ENCODE results near the gene MB. TPM values are rescaled to one million over a fixed set of nuclear protein-coding genes. Genes with fewer than 3 reads are reported as not detected.

The MB gene
- total RNA-seq, 2 donors from 2014 or later = 1.3 TPM; not detected in 1

GRCh38 chr22:35608088-35608487 is 9.0 kb downstream of the MB start:
- H3K9me3 ChIP-seq = no peaks in the 10 kb centered on the region
- DNase-seq (no peak), ATAC-seq (no peak)
- H3K36me3 ChIP-seq (replicated peaks in 1 of 2; ENCODE audit: insufficient read depth in 1 of 2, low read depth in 2 of 2) = no peaks in the 10 kb centered on the region
- peaks cover 18% of the 10 kb centered on the region for H3K4me1 ChIP-seq
- H3K4me3 ChIP-seq = no peak overlapping the region
- TF ChIP-seq CTCF (IDR thresholded peaks at IDR 0.05) (no peak), POLR2A (IDR thresholded peaks at IDR 0.05) (no peak)
- H3K27me3 ChIP-seq = no peaks in the 10 kb centered on the region
- intact Hi-C loops (cut with DNase I) = no loop called here
- WGBS, 2 donors = 77 to 80% methylated on average over 11 of the region's 11 CpGs
- no peak overlapping the region for H3K27ac ChIP-seq

- H3K27me3 ChIP-seq = no peaks in the 10 kb centered on the region
- 82 to 85% methylated on average over 5 to 8 of the region's 8 CpGs for WGBS, 2 donors
- H3K36me3 ChIP-seq (replicated peaks in 1 of 2; ENCODE audit: insufficient read depth in 1 of 2, low read depth in 2 of 2) = no peaks in the 10 kb centered on the region
- DNase-seq (no peak), ATAC-seq (no peak)
- no peaks in the 10 kb centered on the region for H3K9me3 ChIP-seq
- intact Hi-C loops (cut with DNase I) = no loop called here
- H3K27ac ChIP-seq = no peak overlapping the region
- peaks cover 18% of the 10 kb centered on the region for H3K4me1 ChIP-seq
- H3K4me3 ChIP-seq = no peak overlapping the region
- no peak for TF ChIP-seq POLR2A (IDR thresholded peaks at IDR 0.05)
- TF ChIP-seq CTCF (IDR thresholded peaks at IDR 0.05) = no peak
These were observed 10.2 kb downstream of the MB start for GRCh38 chr22:35606916-35607315.

- Histone ChIP-seq H3K27me3 (no peaks in the 10 kb centered on the region), H3K4me1 (peaks cover 18% of the 10 kb centered on the region), H3K27ac (peak overlapping the region in 1 of 4 donors; percentile 35), H3K9me3 (no peaks in the 10 kb centered on the region), H3K36me3 (replicated peaks in 1 of 2; ENCODE audit: insufficient read depth in 1 of 2, low read depth in 2 of 2) (no peaks in the 10 kb centered on the region), H3K4me3 (no peak overlapping the region)
- WGBS, 2 donors = 71 to 72% methylated on average over 12 to 13 of the region's 13 CpGs
- intact Hi-C loops (cut with DNase I) = no loop called here
- ATAC-seq = no peak
- no peak for TF ChIP-seq CTCF (IDR thresholded peaks at IDR 0.05)
- no peak for TF ChIP-seq POLR2A (IDR thresholded peaks at IDR 0.05)
- no peak for DNase-seq
These were observed 11.2 kb downstream of the MB start for GRCh38 chr22:35605851-35606481.

GRCh38 chr22:35605369-35605680 is 11.8 kb downstream of the MB start:
- intact Hi-C loops (cut with DNase I) = no loop called here
- Histone ChIP-seq H3K36me3 (replicated peaks in 1 of 2; ENCODE audit: insufficient read depth in 1 of 2, low read depth in 2 of 2) (no peaks in the 10 kb centered on the region), H3K4me1 (peaks cover 18% of the 10 kb centered on the region), H3K27me3 (no peaks in the 10 kb centered on the region), H3K4me3 (no peak overlapping the region), H3K27ac (peak overlapping the region in 1 of 4 donors; percentile 35), H3K9me3 (no peaks in the 10 kb centered on the region)
- DNase-seq (no peak), ATAC-seq (no peak)
- WGBS, 2 donors = 81 to 82% methylated on average over 2 of the region's 2 CpGs
- TF ChIP-seq CTCF (IDR thresholded peaks at IDR 0.05) (no peak), POLR2A (IDR thresholded peaks at IDR 0.05) (no peak)
